Ishikawa (cell line): Measurements from ENCODE around the gene RAB6A.

Experiments
- EP300 ChIP-seq: IDR thresholded peaks from 2 replicates; pipeline ENCODE4 v1.6.1; 2012; ENCODE audit warnings: borderline replicate concordance
- FOXM1 ChIP-seq: IDR thresholded peaks from 2 replicates; pipeline ENCODE4 v1.6.1; 2012; ENCODE audit warnings: low read depth, borderline replicate concordance
- MAX ChIP-seq: IDR thresholded peaks from 2 replicates; pipeline ENCODE4 v1.6.1; 2012
- NFIC ChIP-seq: IDR thresholded peaks from 2 replicates; pipeline ENCODE4 v1.6.1; 2012
- TEAD4 ChIP-seq: IDR thresholded peaks from 2 replicates; pipeline ENCODE4 v1.6.1; 2012

GRCh38 chr11:73680687-73681086 lies 80.2 kb downstream of the RAB6A start:
- TF ChIP-seq TEAD4 (no peak), NFIC (no peak), FOXM1 (no peak), EP300 (no peak), MAX (no peak)
